Activated CD4-positive, alpha-beta T cell treated with anti-CD3 and anti-CD28 coated beads, Interleukin-2, amount 10 ng/mL, durations not matched to agents 7 days and 5 days (primary cell): ENCODE data around the gene MAP3K7CL. TPM values are rescaled to one million over a fixed set of nuclear protein-coding genes. Genes with fewer than 3 reads are reported as not detected.

Experiments
- CTCF ChIA-PET: fragments of 350-600 bp; sonication (Branson Sonifier 250); formaldehyde crosslinking; loops from one replicate; lab custom pipeline; 2021; ENCODE audit warnings: antibody characterized with exemption; lab: Charles Lee
- POLR2A ChIA-PET: fragments of 350-600 bp; sonication (Branson Sonifier 250); formaldehyde crosslinking; loops from one replicate; lab custom pipeline; 2021; ENCODE audit warnings: antibody characterized with exemption; lab: Charles Lee
- DNase-seq: peaks from one replicate; pipeline ENCODE4 v3.0.0-alpha.2; 2020
- H3K27ac Mint-ChIP-seq: one replicate; pipeline ENCODE4 v1.8.0; 2021; ENCODE audit warnings: mild to moderate bottlenecking, moderate library complexity, mixed read lengths
- H3K27me3 Mint-ChIP-seq: one replicate; pipeline ENCODE4 v1.8.0; 2021; ENCODE audit warnings: mixed read lengths
- H3K36me3 Mint-ChIP-seq: one replicate; pipeline ENCODE4 v1.8.0; 2021; ENCODE audit warnings: low read depth, mixed read lengths
- H3K4me1 Mint-ChIP-seq: one replicate; pipeline ENCODE4 v1.8.0; 2021; ENCODE audit warnings: mixed read lengths
- H3K4me3 Mint-ChIP-seq: one replicate; pipeline ENCODE4 v1.8.0; 2021; ENCODE audit warnings: mild to moderate bottlenecking, moderate library complexity, mixed read lengths
- H3K9me3 Mint-ChIP-seq: one replicate; pipeline ENCODE4 v1.8.0; 2021; ENCODE audit warnings: mixed read lengths
- total RNA-seq, 2 experiments: library from RNA; stranded (reverse); gene quantifications; one replicate each; pipeline ENCODE4 v1.2.3, GENCODE V29; 2021

Gene MAP3K7CL
- total RNA-seq, 2 experiments from 2014 or later = 5.0 to 6.6 TPM

- no peak overlapping the region for H3K27ac Mint-ChIP-seq
- H3K36me3 Mint-ChIP-seq = no peaks in the 10 kb centered on the region
- no peak overlapping the region for H3K4me3 Mint-ChIP-seq
- CTCF ChIA-PET = no interaction called here
- no peaks in the 10 kb centered on the region for H3K27me3 Mint-ChIP-seq
- DNase-seq = no peak
- peaks cover 3% of the 10 kb centered on the region for H3K4me1 Mint-ChIP-seq
- peaks cover 4% of the 10 kb centered on the region for H3K9me3 Mint-ChIP-seq
- POLR2A ChIA-PET = interaction anchor here (1.1 kb wide), 1 partner anchor 24 kb away, joined by 3 read pairs; no protein-coding TSS in a partner anchor
Observed at GRCh38 chr21:29209696-29210095, 79.3 kb downstream of the MAP3K7CL start.

- peaks cover 3% of the 10 kb centered on the region for H3K4me1 Mint-ChIP-seq
- no peaks in the 10 kb centered on the region for H3K36me3 Mint-ChIP-seq
- peaks cover 4% of the 10 kb centered on the region for H3K9me3 Mint-ChIP-seq
- POLR2A ChIA-PET = no interaction called here
- H3K27me3 Mint-ChIP-seq = no peaks in the 10 kb centered on the region
- DNase-seq = no peak
- CTCF ChIA-PET = no interaction called here
- no peak overlapping the region for H3K4me3 Mint-ChIP-seq
- H3K27ac Mint-ChIP-seq = no peak overlapping the region
Observed at GRCh38 chr21:29211205-29211604, 80.8 kb downstream of the MAP3K7CL start.

GRCh38 chr21:29212446-29212845, 82.0 kb downstream of the MAP3K7CL start:
- Mint-ChIP-seq H3K4me1 (peaks cover 3% of the 10 kb centered on the region), H3K27ac (no peak overlapping the region), H3K9me3 (peaks cover 4% of the 10 kb centered on the region), H3K36me3 (no peaks in the 10 kb centered on the region), H3K27me3 (peaks cover 2% of the 10 kb centered on the region), H3K4me3 (no peak overlapping the region)
- CTCF ChIA-PET = no interaction called here
- POLR2A ChIA-PET = no interaction called here
- DNase-seq = no peak

GRCh38 chr21:29213513-29214385, 83.3 kb downstream of the MAP3K7CL start:
- Mint-ChIP-seq H3K27me3 (peaks cover 2% of the 10 kb centered on the region), H3K27ac (no peak overlapping the region), H3K36me3 (no peaks in the 10 kb centered on the region), H3K9me3 (peaks cover 4% of the 10 kb centered on the region), H3K4me3 (no peak overlapping the region), H3K4me1 (peaks cover 3% of the 10 kb centered on the region)
- no peak for DNase-seq
- CTCF ChIA-PET = no interaction called here
- POLR2A ChIA-PET = no interaction called here

GRCh38 chr21:29215709-29216108, 85.3 kb downstream of the MAP3K7CL start:
- Mint-ChIP-seq H3K4me1 (peaks cover 5% of the 10 kb centered on the region), H3K27ac (no peak overlapping the region), H3K4me3 (no peak overlapping the region), H3K27me3 (peaks cover 2% of the 10 kb centered on the region), H3K9me3 (peaks cover 8% of the 10 kb centered on the region), H3K36me3 (no peaks in the 10 kb centered on the region)
- no peak for DNase-seq
- POLR2A ChIA-PET = no interaction called here
- CTCF ChIA-PET = no interaction called here

- Mint-ChIP-seq H3K4me1 (peaks cover 5% of the 10 kb centered on the region), H3K27ac (no peak overlapping the region), H3K4me3 (no peak overlapping the region), H3K9me3 (peaks cover 4% of the 10 kb centered on the region), H3K27me3 (peaks cover 2% of the 10 kb centered on the region), H3K36me3 (no peaks in the 10 kb centered on the region)
- no peak for DNase-seq
- ChIA-PET POLR2A (no interaction called here), CTCF (no interaction called here)
Observed at GRCh38 chr21:29217818-29218291, 87.4 kb downstream of the MAP3K7CL start.

- POLR2A ChIA-PET = no interaction called here
- H3K27me3 Mint-ChIP-seq = peaks cover 2% of the 10 kb centered on the region
- no peaks in the 10 kb centered on the region for H3K36me3 Mint-ChIP-seq
- H3K27ac Mint-ChIP-seq = no peak overlapping the region
- no peak overlapping the region for H3K4me3 Mint-ChIP-seq
- H3K9me3 Mint-ChIP-seq = peaks cover 4% of the 10 kb centered on the region
- DNase-seq = no peak
- H3K4me1 Mint-ChIP-seq = peaks cover 5% of the 10 kb centered on the region
- CTCF ChIA-PET = no interaction called here
Observed at GRCh38 chr21:29218749-29219148, 88.3 kb downstream of the MAP3K7CL start.

GRCh38 chr21:29219165-29219770, 88.8 kb downstream of the MAP3K7CL start:
- peaks cover 5% of the 10 kb centered on the region for H3K4me1 Mint-ChIP-seq
- CTCF ChIA-PET = no interaction called here
- peaks cover 4% of the 10 kb centered on the region for H3K9me3 Mint-ChIP-seq
- POLR2A ChIA-PET = no interaction called here
- H3K27ac Mint-ChIP-seq = no peak overlapping the region
- H3K36me3 Mint-ChIP-seq = no peaks in the 10 kb centered on the region
- H3K27me3 Mint-ChIP-seq = peaks cover 2% of the 10 kb centered on the region
- no peak overlapping the region for H3K4me3 Mint-ChIP-seq
- DNase-seq = no peak

GRCh38 chr21:29221253-29221744, 90.9 kb downstream of the MAP3K7CL start:
- CTCF ChIA-PET = no interaction called here
- peaks cover 2% of the 10 kb centered on the region for H3K27me3 Mint-ChIP-seq
- no peak overlapping the region for H3K4me3 Mint-ChIP-seq
- DNase-seq = no peak
- H3K4me1 Mint-ChIP-seq = peaks cover 5% of the 10 kb centered on the region
- H3K9me3 Mint-ChIP-seq = peaks cover 7% of the 10 kb centered on the region
- POLR2A ChIA-PET = no interaction called here
- H3K36me3 Mint-ChIP-seq = no peaks in the 10 kb centered on the region
- H3K27ac Mint-ChIP-seq = no peak overlapping the region

GRCh38 chr21:29224006-29224405, 93.6 kb downstream of the MAP3K7CL start:
- H3K4me3 Mint-ChIP-seq = no peak overlapping the region
- H3K9me3 Mint-ChIP-seq = peaks cover 7% of the 10 kb centered on the region
- H3K4me1 Mint-ChIP-seq = peaks cover 13% of the 10 kb centered on the region
- ChIA-PET POLR2A (no interaction called here), CTCF (interaction anchor here (1.6 kb wide), 1 partner anchor 9 kb away, joined by 6 read pairs; no protein-coding TSS in a partner anchor)
- DNase-seq = no peak
- peaks cover 4% of the 10 kb centered on the region for H3K27me3 Mint-ChIP-seq
- no peak overlapping the region for H3K27ac Mint-ChIP-seq
- H3K36me3 Mint-ChIP-seq = no peaks in the 10 kb centered on the region

Other genes with a start within 250 kb of the MAP3K7CL start
- gene LTN1, start 137.8 kb upstream of the MAP3K7CL start, total RNA-seq = 10 to 100 TPM; 25.7 to 27.4 TPM
- 10 to 100 TPM; 10.8 to 11.5 TPM for gene RWDD2B, start 111.3 kb upstream of the MAP3K7CL start, total RNA-seq
- gene USP16, start 106.0 kb upstream of the MAP3K7CL start, total RNA-seq = 10 to 100 TPM; 36.0 to 39.9 TPM
- gene CCT8, start 57.0 kb upstream of the MAP3K7CL start, total RNA-seq = 100 to 1,000 TPM; 210 to 235 TPM
- gene BACH1, start 168.3 kb downstream of the MAP3K7CL start, total RNA-seq = 10 to 100 TPM; 21.1 to 23.4 TPM